NCI-H2081 (cell line): Measurements from ENCODE around the gene CYP4F2.
"Not testable (repeated sequence)": the region's sequence is repeated elsewhere in the genome, so short reads cannot be mapped to it uniquely, and the experiment has no call there.

Experiments used
- DNase-seq, 2 experiments: peaks; one replicate each; lab custom pipeline; 2025; lab: John Stamatoyannopoulos, UW

The CYP4F2 gene, protein sequence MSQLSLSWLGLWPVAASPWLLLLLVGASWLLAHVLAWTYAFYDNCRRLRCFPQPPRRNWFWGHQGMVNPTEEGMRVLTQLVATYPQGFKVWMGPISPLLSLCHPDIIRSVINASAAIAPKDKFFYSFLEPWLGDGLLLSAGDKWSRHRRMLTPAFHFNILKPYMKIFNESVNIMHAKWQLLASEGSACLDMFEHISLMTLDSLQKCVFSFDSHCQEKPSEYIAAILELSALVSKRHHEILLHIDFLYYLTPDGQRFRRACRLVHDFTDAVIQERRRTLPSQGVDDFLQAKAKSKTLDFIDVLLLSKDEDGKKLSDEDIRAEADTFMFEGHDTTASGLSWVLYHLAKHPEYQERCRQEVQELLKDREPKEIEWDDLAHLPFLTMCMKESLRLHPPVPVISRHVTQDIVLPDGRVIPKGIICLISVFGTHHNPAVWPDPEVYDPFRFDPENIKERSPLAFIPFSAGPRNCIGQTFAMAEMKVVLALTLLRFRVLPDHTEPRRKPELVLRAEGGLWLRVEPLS

DNA sequence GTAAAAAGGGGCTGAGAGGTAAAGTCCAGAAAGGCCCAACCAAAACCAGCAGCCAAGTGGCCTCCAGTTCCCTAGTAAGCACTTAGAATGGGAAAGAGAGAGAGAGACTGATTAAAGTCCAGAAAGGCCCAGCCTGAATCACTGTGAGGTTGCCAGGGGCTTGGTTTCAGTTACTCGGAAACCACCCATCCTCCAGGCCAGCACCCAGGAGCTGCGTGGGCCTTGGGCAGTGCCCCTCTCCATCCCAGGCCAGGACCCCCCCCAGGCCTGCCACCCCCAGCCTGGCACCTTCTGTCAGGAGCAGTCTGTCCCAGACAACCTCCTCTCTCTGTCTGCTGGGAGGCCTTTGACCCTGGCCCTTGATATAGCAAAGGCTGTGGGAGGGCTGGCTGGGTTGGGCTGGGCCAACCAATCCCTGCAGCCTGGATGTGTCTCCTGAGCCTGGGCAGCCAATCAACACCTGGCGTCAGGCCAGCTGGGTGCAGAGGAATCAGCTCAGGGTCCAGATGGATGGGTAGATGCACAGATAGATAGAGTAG lies at the start of gene CYP4F2:
CYP4F2 (minus strand) TSS at position 337 of the 539 bp plus-strand sequence. CDS start 463 bp downstream, outside the sequence.
- DNase-seq: no peak

DNA sequence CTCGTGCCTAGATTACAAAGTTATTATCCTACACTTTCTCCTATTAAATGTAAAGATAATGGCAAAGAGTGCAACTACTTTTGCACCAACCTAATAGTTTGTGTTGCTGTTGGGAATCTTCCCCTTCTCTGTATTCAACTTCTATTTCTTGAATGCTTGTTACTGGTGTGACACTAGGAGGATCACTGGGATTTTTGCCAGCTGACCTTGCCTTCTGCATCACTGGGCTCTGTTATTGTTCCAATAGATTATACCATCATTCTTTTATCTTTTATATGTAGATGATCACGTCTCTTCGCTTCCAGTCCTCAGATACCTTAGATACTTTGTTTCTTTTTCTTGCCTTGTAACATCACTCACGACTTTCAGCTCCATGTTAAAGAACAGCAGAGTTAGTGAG lies 47.4 kb upstream of the CYP4F2 start:
- DNase-seq: no peak

DNA sequence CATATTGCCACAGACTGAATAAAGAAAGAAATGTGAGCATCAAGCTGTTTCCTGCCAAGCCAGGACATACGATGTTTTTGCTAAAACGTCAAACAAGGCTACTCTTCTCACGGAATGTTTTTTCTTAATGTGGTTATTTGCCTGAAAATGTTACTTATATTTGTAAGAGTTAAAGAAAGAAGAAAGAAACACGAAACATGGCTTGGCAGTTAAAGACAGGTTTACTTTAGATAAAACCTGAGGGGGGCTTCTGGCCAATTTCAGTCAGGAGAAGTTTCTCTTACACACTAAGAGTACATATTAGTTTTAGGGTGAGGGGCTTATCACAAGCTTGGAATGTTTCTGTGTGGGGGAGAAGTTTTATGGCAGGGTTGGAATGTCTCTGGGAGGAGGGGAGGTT lies 46.5 kb upstream of the CYP4F2 start:
- no peak for DNase-seq

DNA sequence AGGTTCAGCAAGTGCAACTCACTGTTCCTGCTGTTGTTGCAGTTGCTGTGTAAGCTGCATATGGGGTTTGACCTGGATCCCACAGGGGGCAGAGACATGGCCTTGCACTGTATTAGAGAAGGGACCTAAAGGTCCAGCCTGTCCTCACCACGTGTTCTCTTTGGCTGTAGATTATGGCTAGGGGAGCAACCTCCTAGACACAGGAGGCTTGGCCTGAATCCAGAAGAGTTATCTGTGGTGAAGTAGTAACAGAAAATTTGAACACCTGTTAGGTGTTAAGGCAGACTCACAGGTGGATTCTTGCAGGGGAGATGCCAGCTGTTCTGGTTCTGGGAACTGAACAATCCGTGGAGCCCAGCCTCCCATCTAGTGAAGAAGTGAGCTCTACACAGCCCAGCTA lies 39.9 kb upstream of the CYP4F2 start:
- DNase-seq: no peak

DNA sequence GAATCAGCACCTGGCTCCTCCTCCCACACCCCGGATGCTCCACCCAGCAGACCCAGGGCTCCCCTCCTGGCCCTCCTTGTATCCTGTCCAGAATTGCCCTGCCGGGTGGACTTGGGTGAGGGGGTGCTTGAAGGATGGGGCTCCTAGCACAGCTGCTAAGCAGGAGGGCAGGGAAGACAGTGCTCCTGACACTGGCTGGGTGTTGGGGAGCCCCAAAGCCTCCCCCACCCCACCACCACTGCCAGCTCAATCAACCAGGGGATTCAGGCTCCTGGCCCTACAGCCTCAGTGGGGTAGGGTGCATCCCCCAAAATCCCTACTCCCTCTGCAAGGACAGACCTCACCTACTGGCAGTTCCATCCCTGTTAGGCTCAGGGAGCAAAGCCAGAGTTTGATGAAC lies 39.1 kb upstream of the CYP4F2 start:
- no peak for DNase-seq

DNA sequence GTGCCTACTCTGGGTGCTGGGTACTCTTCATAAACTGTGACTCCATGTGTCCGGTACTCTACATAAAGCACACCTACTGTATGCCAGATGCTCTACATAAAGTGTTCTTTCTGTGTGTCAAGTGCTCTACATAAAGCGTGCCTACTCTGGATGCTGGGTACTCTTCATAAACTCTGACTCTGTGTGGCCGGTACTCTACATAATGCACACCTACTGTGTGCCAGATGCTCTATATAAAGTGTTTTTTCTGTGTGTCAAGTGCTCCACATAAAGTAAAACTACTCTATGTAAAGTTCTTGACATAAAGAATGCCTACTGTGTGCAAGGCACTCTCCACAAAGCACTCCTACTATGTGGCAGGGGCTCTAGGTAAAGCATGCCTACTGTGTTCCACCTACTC lies 38.3 kb upstream of the CYP4F2 start:
- no peak for DNase-seq

DNA sequence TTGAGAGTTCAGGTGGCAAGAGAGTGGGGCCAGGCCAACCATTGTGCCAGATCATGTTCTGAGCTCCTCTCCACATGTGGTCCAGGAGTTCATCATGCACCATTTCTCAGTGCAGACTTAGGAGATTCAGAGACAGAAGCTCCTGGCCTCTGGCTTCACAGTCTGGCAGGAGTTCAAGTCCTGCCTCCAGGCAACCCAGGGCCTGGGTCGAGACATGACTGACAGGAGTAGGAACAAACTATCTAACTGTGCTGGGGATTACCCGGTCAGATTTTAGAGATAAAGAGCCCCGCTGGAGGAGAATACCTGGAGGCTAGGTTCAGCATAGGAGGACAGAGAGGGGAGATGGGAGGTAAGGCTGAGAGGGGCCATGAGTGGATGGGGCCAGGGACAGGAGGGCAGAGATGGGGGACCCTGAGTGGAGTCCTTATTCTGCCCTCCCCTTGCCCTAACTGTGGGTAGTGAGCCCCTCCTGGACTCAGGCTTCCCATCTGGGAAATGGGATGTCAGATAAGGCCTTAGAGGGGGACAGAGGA lies 37.4 kb upstream of the CYP4F2 start:
- DNase-seq: no peak

DNA sequence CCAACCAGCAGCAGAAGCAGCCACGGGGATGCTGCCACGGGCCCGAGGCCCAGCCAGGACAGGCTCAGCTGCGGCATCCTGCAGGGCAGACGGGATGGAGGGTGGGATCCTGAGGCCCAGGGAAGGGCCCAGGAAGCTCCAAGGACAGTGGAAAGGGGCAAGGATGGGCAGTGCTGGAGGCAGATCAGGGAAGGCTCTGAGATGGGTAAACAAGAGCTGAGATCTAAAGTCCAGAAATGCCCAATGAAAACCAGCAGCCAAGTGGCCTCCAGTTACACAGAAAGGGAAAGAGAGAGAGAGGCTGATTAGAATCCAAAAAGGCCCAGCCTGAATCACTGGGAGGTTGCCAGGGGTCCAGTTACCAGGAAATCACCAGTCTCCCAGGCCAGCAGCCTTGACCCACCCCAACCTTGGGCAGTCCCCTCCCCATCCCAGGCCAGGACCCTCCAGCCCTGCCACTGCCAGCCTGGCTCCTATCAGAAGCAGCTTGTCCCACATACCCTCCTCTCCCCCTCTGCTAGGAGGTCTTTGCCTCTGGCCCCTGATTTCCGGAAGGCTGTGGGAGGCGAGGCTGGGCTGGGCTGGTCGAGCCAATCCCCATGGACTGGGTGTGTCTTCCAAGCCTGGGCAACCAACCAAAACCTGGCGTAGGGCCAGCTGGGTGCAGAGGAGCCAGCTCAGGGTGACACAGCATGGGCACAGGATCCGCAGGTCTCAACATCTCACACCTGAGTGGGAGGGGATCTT lies 36.6 kb upstream of the CYP4F2 start, which contains the start of gene CYP4F11:
CYP4F11 (minus strand) TSS at position 198 of the 747 bp plus-strand sequence; CDS start at position 77, 121 bp downstream.
- no peak for DNase-seq

DNA sequence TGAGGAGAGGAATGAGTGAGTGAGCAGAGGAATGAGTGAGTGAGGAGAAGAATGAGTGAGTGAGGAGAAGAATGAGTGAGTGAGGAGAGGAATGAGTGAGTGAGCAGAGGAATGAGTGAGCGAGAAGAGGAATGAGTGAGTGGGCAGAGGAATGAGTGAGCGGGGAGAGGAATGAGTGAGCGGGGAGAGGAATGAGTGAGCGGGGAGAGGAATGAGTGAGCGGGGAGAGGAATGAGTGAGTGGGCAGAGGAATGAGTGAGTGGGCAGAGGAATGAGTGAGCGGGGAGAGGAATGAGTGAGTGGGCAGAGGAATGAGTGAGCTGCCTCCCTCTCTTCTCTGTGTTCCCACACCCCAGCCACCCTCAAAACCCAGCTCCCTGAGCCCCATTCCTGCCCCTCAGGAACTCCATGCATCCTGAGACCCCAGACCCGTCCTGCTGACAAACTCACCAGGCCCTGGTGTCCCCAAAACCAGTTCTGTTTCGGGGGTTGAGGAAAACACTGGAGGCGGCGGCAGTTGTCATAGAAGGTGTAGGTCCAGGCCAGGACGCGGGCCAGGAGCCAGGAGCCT lies 36.0 kb upstream of the CYP4F2 start:
- not testable (repeated sequence) for DNase-seq

DNA sequence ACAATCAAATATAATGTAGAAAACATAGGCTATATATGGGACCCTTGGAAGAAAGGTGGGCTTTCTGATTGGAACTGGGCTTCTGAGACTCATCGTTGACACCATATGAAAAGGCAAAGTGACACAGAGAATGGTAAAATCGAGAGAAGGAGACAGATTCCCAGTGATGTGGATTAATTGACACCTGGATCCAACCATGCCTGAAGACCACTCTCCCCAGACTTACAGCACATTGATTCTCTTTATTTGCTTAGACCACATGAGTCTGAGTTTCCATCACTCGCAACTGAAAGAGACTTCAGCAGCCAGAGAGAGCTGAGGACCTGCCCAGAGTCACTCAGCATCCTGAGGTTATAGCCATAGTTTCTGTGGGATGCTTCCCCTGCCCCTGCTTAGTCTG lies 30.4 kb upstream of the CYP4F2 start:
- DNase-seq: no peak

DNA sequence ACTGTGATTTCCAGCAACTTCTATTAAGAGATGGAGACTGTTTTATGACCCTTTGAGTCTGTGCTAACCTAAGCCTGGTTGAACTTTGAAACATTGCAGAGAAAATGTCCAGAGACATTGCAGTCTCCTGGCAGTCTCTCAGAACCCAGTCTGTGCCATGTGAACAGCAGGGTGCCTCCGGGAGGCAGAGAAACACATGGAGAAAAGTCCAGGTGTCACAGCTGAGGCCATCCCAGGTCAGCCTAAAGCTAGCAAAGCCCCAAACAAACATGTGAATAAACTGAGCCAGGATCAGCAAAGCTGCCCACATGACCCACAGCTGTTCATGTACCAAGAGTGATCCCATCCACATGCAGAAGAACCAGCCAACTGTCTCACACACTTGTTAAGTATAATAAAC lies 28.6 kb upstream of the CYP4F2 start:
- DNase-seq: no peak

DNA sequence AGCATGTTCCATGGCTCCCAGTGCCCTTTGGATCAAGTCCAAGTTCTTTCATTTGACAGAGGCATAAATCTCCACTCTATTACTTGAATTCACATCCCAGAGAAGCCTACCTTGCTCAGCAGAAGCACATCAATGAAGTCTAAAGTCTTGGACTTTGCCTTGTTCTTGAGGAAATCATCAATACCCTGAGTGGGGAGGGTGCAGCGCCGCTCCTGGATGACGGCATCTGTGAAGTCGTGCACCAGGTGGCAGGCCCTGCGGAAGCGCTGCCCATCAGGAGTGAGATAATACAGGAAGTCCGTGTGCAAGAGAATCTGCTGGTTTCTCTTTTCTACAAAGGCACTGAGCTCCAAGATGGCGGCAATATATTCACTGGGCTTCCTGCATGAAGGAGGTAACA lies 25.8 kb upstream of the CYP4F2 start:
- no peak for DNase-seq

DNA sequence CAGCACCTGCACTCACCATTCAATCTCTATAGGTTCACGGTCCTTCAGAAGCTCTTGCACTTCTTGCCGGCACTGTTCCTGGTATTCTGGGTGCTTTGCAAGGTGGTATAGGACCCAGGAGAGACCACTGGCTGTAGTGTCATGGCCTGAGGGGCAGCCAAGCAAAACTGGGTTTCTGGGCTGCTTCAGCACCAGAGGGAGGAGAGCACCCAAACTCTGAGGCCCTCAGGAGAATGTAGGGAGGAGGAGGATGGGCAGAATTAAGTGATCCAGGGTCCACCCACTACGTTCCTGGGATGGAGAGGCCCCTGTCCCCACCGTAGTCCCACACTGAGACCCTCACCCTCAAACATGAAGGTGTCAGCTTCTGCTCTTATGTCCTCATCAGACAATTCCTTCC lies 24.1 kb upstream of the CYP4F2 start:
- DNase-seq: no peak

DNA sequence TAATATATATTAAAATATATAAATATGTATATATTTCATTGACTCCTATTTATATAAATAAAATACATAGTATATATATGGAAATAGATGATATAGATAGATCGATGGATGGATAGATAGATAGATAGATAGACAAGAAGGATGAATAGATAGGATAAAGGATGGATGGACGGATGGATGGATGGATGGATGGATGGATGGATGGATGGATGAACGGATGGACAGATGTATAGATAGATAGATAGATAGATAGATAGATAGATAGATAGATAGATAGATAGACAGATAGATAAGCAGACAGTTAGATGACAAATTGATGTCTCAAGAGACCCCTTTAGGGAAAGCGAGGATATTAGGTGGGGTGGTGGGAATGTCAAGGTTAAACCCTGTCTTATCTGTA lies 21.4 kb upstream of the CYP4F2 start:
- no peak for DNase-seq

DNA sequence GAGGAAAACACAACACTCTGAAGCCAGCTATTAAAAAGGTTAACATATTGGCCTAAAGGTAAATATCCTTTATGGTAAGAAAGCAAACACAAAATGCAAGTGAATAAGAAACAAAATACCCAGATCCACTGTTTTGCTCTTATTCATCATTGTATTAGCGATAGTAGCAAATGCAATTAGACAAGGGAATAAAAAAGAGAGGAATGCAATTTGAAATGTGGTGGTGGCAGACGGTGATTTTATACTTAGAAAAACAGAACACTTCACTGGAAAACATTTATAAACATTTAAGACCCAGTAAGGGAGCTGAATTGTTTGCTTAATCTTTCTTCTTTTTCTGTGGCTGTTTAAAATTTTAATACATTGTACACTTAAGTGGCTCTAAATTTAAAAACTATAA lies 17.2 kb upstream of the CYP4F2 start:
- no peak for DNase-seq

DNA sequence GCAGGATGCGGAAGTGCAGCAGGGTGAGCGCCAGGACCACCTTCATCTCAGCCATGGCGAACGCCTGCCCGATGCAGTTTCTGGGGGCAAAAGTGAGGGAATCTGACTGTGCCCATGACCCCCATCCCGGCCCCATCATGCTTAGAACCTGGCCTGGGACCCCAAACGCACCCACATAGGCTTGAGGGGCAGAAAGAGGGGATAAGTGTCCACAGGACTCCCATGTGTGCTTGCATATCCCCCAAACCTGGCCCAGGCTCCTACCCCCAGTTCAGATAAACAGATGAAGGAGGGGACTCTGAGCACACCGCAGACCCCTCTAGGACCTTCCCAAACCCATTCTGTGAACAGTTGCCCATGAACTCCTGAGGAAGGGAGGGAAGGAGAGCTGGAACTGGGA lies 16.0 kb upstream of the CYP4F2 start:
- DNase-seq: no peak

DNA sequence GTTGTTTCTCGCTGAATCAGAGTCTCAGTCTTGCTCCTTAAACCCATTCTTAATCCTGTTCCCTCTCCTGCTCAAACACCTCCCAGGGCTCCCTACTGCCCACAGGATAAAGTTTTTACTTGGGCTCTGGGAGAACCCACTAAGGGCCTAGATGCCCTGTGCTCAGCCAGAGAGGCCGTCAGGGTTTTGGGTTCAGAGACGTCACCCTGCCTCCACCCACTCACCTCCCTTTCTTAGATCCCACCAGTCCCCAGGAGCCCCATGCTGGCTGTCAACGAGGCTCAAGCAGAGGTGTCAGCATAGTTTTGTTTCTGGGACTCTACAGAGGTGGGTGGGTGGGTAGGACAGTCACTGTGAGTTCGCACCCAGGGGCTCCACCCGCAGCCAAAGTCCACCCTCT lies 15.5 kb upstream of the CYP4F2 start:
- DNase-seq: no peak

DNA sequence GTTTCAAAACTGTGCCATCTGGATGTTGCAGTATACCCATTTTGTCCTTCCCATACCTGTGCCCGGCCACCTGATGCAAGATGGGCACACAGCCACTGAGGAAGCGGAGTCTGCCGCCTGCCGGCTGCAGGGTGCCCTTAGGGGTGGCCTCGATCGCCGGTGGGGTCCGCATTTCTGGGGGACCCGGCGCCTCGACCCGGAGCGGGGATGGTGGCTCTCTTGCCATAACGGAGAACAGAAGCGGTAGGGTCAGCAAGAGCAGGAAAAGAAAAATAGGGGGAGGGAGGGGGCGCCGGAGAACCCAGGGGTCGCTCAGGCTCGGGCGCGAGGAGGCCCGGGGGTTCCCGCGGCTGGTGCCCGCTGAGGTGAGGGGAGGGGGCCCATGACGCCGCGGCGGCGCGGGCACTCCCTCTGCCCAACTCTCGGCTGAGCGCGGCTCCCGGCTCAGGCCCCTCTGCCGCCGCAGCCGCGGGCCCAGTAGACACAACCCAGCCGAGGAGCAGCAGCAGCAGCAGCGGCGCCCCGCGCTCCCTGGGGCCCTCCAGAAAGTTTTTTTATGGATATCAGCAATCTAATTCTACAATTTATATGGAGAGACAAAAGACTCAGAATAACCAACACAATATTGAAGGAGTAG lies 13.8 kb upstream of the CYP4F2 start:
- no peak for DNase-seq

DNA sequence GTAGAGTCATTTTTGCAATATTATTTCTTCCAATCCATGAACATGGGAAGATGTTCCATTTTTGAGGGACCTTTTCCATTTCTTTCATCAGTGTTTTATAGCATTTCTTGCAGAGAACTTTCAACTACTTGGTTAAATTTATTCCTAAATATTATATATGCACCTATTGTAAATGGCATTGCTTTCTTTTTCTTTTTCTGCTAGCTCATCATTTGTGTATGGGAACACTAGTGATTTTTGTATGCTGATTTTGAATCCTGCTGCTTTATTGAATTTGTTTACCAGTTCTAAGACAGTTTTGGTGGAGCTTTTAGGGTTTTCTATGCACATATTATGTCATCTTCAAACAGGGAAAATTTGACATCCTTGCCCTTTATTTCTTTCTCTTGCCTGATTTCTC lies 7.2 kb upstream of the CYP4F2 start:
- DNase-seq: no peak

DNA sequence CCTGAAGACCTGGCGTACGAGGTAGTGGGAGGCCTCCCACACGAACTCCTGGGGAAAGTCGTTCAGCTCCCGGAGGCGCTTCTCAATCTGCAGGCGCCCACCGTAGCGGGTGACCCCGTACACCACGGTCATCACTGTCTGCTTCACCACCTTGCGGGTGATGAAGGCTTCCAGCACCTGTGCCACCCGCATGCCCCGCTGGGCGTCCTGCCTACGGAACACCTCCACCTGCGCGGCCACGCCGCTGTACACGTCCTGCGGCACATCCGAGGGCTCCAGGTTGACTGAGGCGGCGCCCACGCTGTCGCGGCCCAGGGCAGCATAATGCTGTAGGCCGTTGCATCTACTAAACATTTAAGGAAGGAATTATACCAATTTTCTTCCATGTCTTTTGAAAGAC lies 5.0 kb upstream of the CYP4F2 start:
- not testable (repeated sequence) for DNase-seq

DNA sequence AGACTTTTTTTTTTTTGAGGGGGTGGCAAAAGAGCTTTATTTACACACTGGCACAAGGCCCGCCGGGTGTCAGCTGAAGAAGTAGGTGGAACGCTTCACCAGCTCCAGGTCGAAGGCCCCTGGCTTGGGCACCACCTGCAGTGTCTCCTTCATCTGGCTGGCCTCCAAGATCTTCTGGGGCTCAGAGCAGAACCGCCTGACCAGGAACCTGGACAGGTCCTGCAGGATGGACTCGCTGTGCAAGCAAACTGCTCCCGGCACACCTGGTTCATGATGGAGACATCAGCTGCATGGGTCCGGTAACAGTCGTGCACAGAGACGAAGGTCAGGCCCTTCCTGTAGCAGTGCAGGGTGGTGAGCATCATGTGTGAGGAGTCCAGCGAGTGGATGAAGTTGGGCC lies 4.4 kb upstream of the CYP4F2 start:
- no peak for DNase-seq

DNA sequence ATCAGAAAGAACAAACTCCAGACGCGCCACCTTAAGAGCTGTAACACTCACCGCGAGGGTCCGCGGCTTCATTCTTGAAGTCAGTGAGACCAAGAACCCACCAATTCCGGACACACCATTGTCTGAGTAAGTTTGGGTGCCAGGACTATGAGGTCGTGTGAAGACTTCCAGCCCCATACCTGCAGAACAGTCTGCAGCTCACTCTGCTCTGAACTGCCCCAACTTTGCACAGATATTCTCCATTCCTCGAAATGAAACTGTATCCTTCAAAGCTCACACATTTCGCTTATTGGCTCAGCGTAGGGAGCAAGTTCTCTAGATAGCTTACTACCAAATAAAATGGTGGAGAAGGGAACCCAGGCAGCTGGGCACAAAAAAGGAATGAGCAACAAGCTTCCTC lies 2.6 kb upstream of the CYP4F2 start:
- DNase-seq: no peak
